GM12878 (cell line): ENCODE measurements around the gene KLHL2. TPM values are rescaled to one million over a fixed set of nuclear protein-coding genes. Genes with fewer than 3 reads are reported as not detected.

Experiments used
- ATAC-seq: fragments of 200-7000 bp; cut with Tn5 transposase; 3 replicates; pipeline ENCODE4 v1.9.1; 2020; ENCODE audit warnings: mild to moderate bottlenecking, moderate library complexity
- BruUV-seq: library from RNA; stranded (reverse); fragments of 400-500 nt; replicated peaks from 2 replicates; lab custom pipeline; 2021; lab: Mats Ljungman, UMichigan
- CTCF ChIA-PET: fragments of 300-600 bp; sonication (Branson Sonifier 250); formaldehyde crosslinking; extraction: SDS; loops from one replicate; lab custom pipeline; 2021; ENCODE audit warnings: inconsistent platforms; lab: Yijun Ruan, JAX
- POLR2A ChIA-PET: fragments of 350-600 bp; formaldehyde crosslinking; extraction: SDS; loops from one replicate; lab custom pipeline; 2021; ENCODE audit warnings: inconsistent platforms; lab: Charles Lee
- RAD21 ChIA-PET: fragments of 300-600 bp; sonication (Branson Sonifier 250); formaldehyde crosslinking; loops from one replicate; lab custom pipeline; 2023; ENCODE audit warnings: antibody characterized with exemption; ENCODE audit not compliant: unreplicated experiment; lab: Charles Lee
- SMC1A ChIA-PET: fragments of 300-600 bp; sonication (Branson Sonifier 250); formaldehyde crosslinking; loops from one replicate; lab custom pipeline; 2023; ENCODE audit not compliant: unreplicated experiment, uncharacterized antibody; lab: Charles Lee
- DNase-seq: peaks from one replicate; pipeline ENCODE4 v3.0.0-alpha.2; 2011; ENCODE audit warnings: low read depth, low spot score
- FAIRE-seq: peaks from 3 replicates; lab custom pipeline; 2011; peaks lifted over from hg19 to GRCh38; lab: Jason Lieb, UNC
- H2AFZ ChIP-seq: 2 replicates; pipeline ENCODE4 v1.6.0; 2011; ENCODE audit warnings: low read depth, low read length, control low read depth; ENCODE audit not compliant: control insufficient read depth
- H3K27ac ChIP-seq: 2 replicates; pipeline ENCODE4 v1.5.1; 2011; ENCODE audit warnings: control low read depth; ENCODE audit not compliant: control insufficient read depth, insufficient read depth
- H3K27me3 ChIP-seq, 2 experiments: replicated peaks in 1 of 2; 2 replicates each; pipeline versions ENCODE4 v1.6.0 to v1.6.1; 2011; ENCODE audit warnings: low read length in 1 of 2; ENCODE audit not compliant: control insufficient read depth in 2 of 2, insufficient read depth in 2 of 2
- H3K36me3 ChIP-seq, 2 experiments: 2 replicates each; pipeline ENCODE4 v1.5.1; 2011; ENCODE audit warnings: low read length in 1 of 2; ENCODE audit not compliant: control insufficient read depth in 2 of 2, insufficient read depth in 2 of 2
- H3K4me1 ChIP-seq: 2 replicates; pipeline ENCODE4 v1.6.1; 2011; ENCODE audit warnings: mild to moderate bottlenecking, low read length, moderate library complexity, mixed read lengths; ENCODE audit not compliant: control insufficient read depth, insufficient read depth
- H3K4me2 ChIP-seq: 2 replicates; pipeline ENCODE4 v1.6.0; 2011; ENCODE audit warnings: control low read depth; ENCODE audit not compliant: control insufficient read depth, insufficient read depth
- H3K4me3 ChIP-seq: fragments of 200-600 bp; sonication (generic); 2 replicates; pipeline ENCODE4 v1.5.1; 2016
- H3K79me2 ChIP-seq: 2 replicates; pipeline ENCODE4 v1.6.0; 2011; ENCODE audit warnings: low read length; ENCODE audit not compliant: control insufficient read depth, insufficient read depth
- H3K9ac ChIP-seq: 2 replicates; pipeline ENCODE4 v1.8.0; 2011; ENCODE audit warnings: low read length, control low read depth, mixed read lengths; ENCODE audit not compliant: control insufficient read depth, insufficient read depth
- H3K9me3 ChIP-seq: replicated peaks from 3 replicates; pipeline ENCODE4 v1.5.1; 2011; ENCODE audit warnings: mild to moderate bottlenecking, low read length; ENCODE audit not compliant: control insufficient read depth, insufficient read depth
- H4K20me1 ChIP-seq: 2 replicates; pipeline ENCODE4 v1.6.0; 2011; ENCODE audit not compliant: control insufficient read depth, insufficient read depth
- CBX5 ChIP-seq: sonication (generic); IDR thresholded peaks from 2 replicates; pipeline ENCODE4 v1.6.1; 2016; ENCODE audit warnings: low read depth, moderate library complexity, mild to moderate bottlenecking, inconsistent platforms
- CHD4 ChIP-seq: fragments of 200-600 bp; sonication (generic); IDR thresholded peaks from 2 replicates; pipeline ENCODE4 v1.6.1; 2016; ENCODE audit warnings: mild to moderate bottlenecking
- CREM ChIP-seq: IDR thresholded peaks from 2 replicates; pipeline ENCODE4 v1.6.1; 2014; ENCODE audit warnings: antibody characterized with exemption, low read depth
- MEF2A ChIP-seq: IDR thresholded peaks from 2 replicates; pipeline ENCODE4 v1.6.1; 2011; ENCODE audit warnings: low read depth, mild to moderate bottlenecking, low read length, moderate library complexity; ENCODE audit not compliant: insufficient read depth
- in situ Hi-C: fragments of 300-500 bp; cut with MboI; formaldehyde crosslinking; loops from 9 replicates; pipeline ENCODE4 v1.14.3; 2018; ENCODE audit warnings: mixed read lengths
- intact Hi-C: fragments of 100-400 bp; cut with micrococcal nuclease; formaldehyde crosslinking; loops from one replicate; pipeline ENCODE4 v1.14.2; 2022; ENCODE audit not compliant: unreplicated experiment
- polyA plus RNA-seq, 11 experiments: library from polyadenylated mRNA; depleted of rRNA in 4 of 11; unstranded in 6 of 11; stranded (reverse) in 5 of 11; fragments of >200 nt; fragmentation: Nextera tagmentation in 4 of 11; fragmentation: Illumina TruSeq in 1 of 11; extraction: Ambion mirVana in 4 of 11; extraction: Trizol in 1 of 11; gene quantifications; 1 replicate in 1 of 11; 2 replicates in 10 of 11; pipeline versions ENCODE4 v1.2.1 to v1.2.3, GENCODE V29; 2011 to 2016; ENCODE audit warnings: inconsistent platforms in 2 of 11, missing spikeins in 2 of 11, low read depth in 1 of 11
- total RNA-seq, 4 experiments: library from RNA; depleted of rRNA in 3 of 4; stranded (reverse); fragments of >200 nt in 3 of 4; fragmentation: Illumina TruSeq in 1 of 4; extraction: Trizol in 1 of 4; gene quantifications; 2 replicates each; pipeline versions ENCODE4 v1.2.1 to v1.2.3, GENCODE V29; 2013 to 2021
- TF ChIP-seq, protein P1 (sequence below): fragments of 450-650 bp; formaldehyde crosslinking; IDR thresholded peaks from 2 replicates; pipeline ENCODE4 v1.4.0; 2022; ENCODE audit warnings: mild to moderate bottlenecking, moderate library complexity

Gene KLHL2
- total and polyA plus RNA-seq, 10 of the 15 experiments (the other 5 are each of a cell fraction or from before 2014, with no cell fraction given), result 4.8 to 22.8 (median 12.9) TPM

DNA sequence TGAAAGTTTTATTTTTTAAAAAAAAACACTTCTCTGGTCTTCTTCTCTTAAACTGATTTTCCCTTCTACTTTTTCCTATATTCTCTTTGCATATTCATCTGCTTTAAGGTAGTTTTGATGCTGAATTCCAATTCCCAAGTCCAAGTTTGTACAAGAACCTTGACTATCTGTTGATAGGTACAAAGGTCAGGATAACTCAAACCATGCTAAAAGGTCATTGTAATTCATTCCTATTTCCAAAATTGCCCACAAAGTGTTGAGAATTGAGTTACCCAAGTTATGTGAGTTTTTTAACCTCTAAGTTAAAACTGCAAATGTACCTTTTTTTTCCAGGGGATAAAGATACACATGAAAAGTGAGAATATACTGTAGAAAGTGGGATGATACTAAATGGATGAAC, 48.6 kb upstream of the KLHL2 start:
- SMC1A ChIA-PET, result no interaction called here
- RAD21 ChIA-PET, result no interaction called here

More for the DNA sequence above, 48.6 kb upstream of the KLHL2 start:
- H3K4me1 ChIP-seq, result no peaks in the 10 kb centered on the region
- no peak overlapping the region for H3K4me3 ChIP-seq
- H3K9me3 ChIP-seq, result no peaks in the 10 kb centered on the region; the same call in 2 of the 3 replicates
- in situ Hi-C loops, result no loop called here
- H3K4me2 ChIP-seq, result no peak overlapping the region
- ChIA-PET CTCF (interaction anchor here (1.7 kb wide), 1 partner anchor 28 kb away, joined by 3 read pairs; no protein-coding TSS in a partner anchor), POLR2A (no interaction called here)
- intact Hi-C loops, result no loop called here
- no peaks in the 10 kb centered on the region for H3K79me2 ChIP-seq
- TF ChIP-seq MEF2A (no peak), CBX5 (no peak), CHD4 (no peak), CREM (no peak)
- TF ChIP-seq, protein P1, sequence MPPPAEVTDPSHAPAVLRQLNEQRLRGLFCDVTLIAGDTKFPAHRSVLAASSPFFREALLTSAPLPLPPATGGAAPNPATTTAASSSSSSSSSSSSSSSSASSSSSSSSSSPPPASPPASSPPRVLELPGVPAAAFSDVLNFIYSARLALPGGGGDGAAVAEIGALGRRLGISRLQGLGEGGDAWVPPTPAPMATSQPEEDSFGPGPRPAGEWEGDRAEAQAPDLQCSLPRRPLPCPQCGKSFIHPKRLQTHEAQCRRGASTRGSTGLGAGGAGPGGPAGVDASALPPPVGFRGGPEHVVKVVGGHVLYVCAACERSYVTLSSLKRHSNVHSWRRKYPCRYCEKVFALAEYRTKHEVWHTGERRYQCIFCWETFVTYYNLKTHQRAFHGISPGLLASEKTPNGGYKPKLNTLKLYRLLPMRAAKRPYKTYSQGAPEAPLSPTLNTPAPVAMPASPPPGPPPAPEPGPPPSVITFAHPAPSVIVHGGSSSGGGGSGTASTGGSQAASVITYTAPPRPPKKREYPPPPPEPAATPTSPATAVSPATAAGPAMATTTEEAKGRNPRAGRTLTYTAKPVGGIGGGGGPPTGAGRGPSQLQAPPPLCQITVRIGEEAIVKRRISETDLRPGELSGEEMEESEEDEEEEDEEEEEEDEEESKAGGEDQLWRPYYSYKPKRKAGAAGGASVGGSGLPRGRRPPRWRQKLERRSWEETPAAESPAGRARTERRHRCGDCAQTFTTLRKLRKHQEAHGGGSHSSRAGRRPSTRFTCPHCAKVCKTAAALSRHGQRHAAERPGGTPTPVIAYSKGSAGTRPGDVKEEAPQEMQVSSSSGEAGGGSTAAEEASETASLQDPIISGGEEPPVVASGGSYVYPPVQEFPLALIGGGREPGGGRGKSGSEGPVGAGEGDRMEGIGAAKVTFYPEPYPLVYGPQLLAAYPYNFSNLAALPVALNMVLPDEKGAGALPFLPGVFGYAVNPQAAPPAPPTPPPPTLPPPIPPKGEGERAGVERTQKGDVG (CRISPR knock-in tag), result no peak
- no peak overlapping the region for H3K27ac ChIP-seq
- no TSS peak for BruUV-seq
- no peak overlapping the region for H3K9ac ChIP-seq
- H2AFZ ChIP-seq, result no peak overlapping the region
- FAIRE-seq (no peak), ATAC-seq (no peak), DNase-seq (no peak)
- no peaks in the 10 kb centered on the region for H4K20me1 ChIP-seq
- H3K27me3 ChIP-seq, result no peaks in the 10 kb centered on the region
- H3K36me3 ChIP-seq, result no peaks in the 10 kb centered on the region
